T-cell (primary cell): ENCODE results near the gene ASB13. TPM values are rescaled to one million over a fixed set of nuclear protein-coding genes. Genes with fewer than 3 reads are reported as not detected.
"Not testable (repeated sequence)": the region's sequence is repeated elsewhere in the genome, so short reads cannot be mapped to it uniquely, and the experiment has no call there.

Experiments used
- ATAC-seq, 4 experiments: fragments of 200-7000 bp in 3 of 4; fragments of 150-1000 bp in 1 of 4; cut with Tn5 transposase; replicated peaks in 1 of 4; 1 replicate in 3 of 4; 2 replicates in 1 of 4; pipeline ENCODE4 v1.10.0; 2021; ENCODE audit warnings: moderate library complexity in 3 of 4, mild to moderate bottlenecking in 2 of 4, moderate number of reproducible peaks in 1 of 4
- CTCF ChIA-PET, 2 donors: fragments of 300-600 bp; sonication (Branson Sonifier 250); formaldehyde crosslinking; loops; one replicate each; lab custom pipeline; 2022; ENCODE audit warnings: antibody characterized with exemption in 2 of 2; lab: Charles Lee
- POLR2A ChIA-PET, 2 donors: fragments of 300-600 bp; sonication (Branson Sonifier 250); formaldehyde crosslinking; loops; one replicate each; lab custom pipeline; 2022; ENCODE audit warnings: antibody characterized with exemption in 2 of 2; lab: Charles Lee
- DNase-seq, 35 experiments: peaks; one replicate each; pipeline versions ENCODE4 v3.0.0 to v3.0.0-alpha.2; 2013 to 2023
- H3K27ac ChIP-seq: one replicate; pipeline ENCODE4 v1.5.1; 2013; ENCODE audit warnings: low read length
- H3K27me3 ChIP-seq, 2 experiments: replicated peaks in 1 of 2; 1 replicate in 1 of 2; 2 replicates in 1 of 2; pipeline versions ENCODE4 v1.6.1 to v1.7.0; 2013; ENCODE audit warnings: low read length in 1 of 2, mixed read lengths in 1 of 2; ENCODE audit not compliant: control insufficient read depth in 2 of 2, insufficient read depth in 2 of 2; ENCODE audit errors: extremely low read depth in 1 of 2
- H3K36me3 ChIP-seq, 2 donors: 1 replicate in 1 of 2; 2 replicates in 1 of 2; pipeline versions ENCODE4 v1.6.1 to v1.7.0; 2013; ENCODE audit warnings: low read length in 1 of 2; ENCODE audit not compliant: control insufficient read depth in 2 of 2, insufficient read depth in 1 of 2; ENCODE audit errors: extremely low read depth in 1 of 2
- H3K4me1 ChIP-seq, 2 experiments: 1 replicate in 1 of 2; 2 replicates in 1 of 2; pipeline versions ENCODE4 v1.6.1 to v1.7.0; 2013; ENCODE audit warnings: low read length in 2 of 2, mixed read lengths in 1 of 2; ENCODE audit not compliant: insufficient read depth in 2 of 2, control insufficient read depth in 1 of 2; ENCODE audit errors: extremely low read depth in 1 of 2
- H3K4me3 ChIP-seq, 2 donors: 1 replicate in 1 of 2; 2 replicates in 1 of 2; pipeline versions ENCODE4 v1.5.1 to v1.7.0; 2013; ENCODE audit warnings: mild to moderate bottlenecking in 2 of 2, low read length in 1 of 2, moderate library complexity in 1 of 2; ENCODE audit not compliant: control insufficient read depth in 1 of 2; ENCODE audit errors: extremely low read depth in 1 of 2
- H3K9me3 ChIP-seq: 2 replicates; pipeline ENCODE4 v1.7.0; 2013
- H3K27ac Mint-ChIP-seq, 2 donors: one replicate each; pipeline ENCODE4 v1.8.0; 2020 to 2021; ENCODE audit warnings: mild to moderate bottlenecking in 2 of 2, mixed read lengths in 2 of 2
- H3K27me3 Mint-ChIP-seq, 2 donors: one replicate each; pipeline ENCODE4 v1.8.0; 2021 to 2022; ENCODE audit warnings: mixed read lengths in 2 of 2
- H3K36me3 Mint-ChIP-seq: one replicate; pipeline ENCODE4 v1.8.0; 2021; ENCODE audit warnings: mixed read lengths
- H3K4me1 Mint-ChIP-seq, 3 donors: one replicate each; pipeline ENCODE4 v1.8.0; 2020 to 2022; ENCODE audit warnings: mixed read lengths in 3 of 3, mild to moderate bottlenecking in 1 of 3
- H3K4me3 Mint-ChIP-seq, 3 donors: one replicate each; pipeline ENCODE4 v1.8.0; 2020 to 2022; ENCODE audit warnings: mild to moderate bottlenecking in 3 of 3, mixed read lengths in 3 of 3, moderate library complexity in 3 of 3
- H3K9me3 Mint-ChIP-seq, 3 donors: one replicate each; pipeline ENCODE4 v1.8.0; 2020 to 2022; ENCODE audit warnings: mixed read lengths in 3 of 3
- WGBS: methylation state at CpG from one replicate; pipeline ENCODE4 v1.1.5; 2013; ENCODE audit warnings: missing lambda C conversion rate; ENCODE audit not compliant: insufficient coverage; 5-methylcytosine and 5-hydroxymethylcytosine counted together
- total RNA-seq, 35 experiments: library from RNA in 6 of 35; stranded (reverse) in 6 of 35; fragments of 120-200 nt in 1 of 35; gene quantifications; one replicate each; pipeline versions ENCODE4 v1.2.1 to v1.2.4 and lab custom pipeline; 2013 to 2026

The ASB13 gene
- total RNA-seq, 5 donors from 2014 or later (not counting 1 experiment from before 2014, with no cell fraction given) = 9.4 to 22.8 (median 14.1) TPM

DNA sequence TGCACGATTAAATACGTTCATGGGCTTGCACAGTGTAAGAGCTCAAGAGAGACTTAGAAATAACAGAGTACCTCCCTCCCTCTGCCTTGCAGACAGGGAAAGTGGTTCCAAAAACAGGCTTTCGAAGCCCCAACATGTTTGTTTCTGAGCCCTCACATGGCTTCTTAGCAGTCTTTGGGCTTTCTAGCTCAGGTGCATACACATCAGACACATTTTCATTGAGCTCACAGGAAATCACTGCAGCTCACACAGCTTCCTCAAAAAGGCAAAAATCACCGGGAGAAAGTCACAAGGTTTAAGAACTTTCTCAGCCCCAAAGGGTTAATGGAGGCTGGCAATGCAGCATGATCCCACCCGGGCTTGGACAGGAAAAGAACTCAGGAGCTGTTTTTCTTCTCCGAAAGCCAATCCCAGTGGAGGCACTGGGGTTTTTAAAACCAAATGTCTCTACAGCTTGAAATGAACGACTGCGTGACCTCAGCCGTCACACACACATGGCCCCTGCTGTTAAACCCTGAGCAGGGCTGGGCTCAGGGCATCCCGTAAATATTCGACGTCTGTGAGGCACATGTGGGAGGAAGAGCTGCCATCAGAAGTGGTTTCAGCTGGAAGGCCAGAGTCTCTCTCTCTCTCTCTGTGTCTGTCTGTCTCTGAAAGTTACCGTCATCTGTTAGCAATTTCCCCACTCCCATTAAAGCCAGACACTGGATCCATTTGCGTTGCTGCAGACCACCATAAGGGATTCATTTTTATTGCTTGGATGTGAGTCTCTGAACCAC lies 71.9 kb downstream of the ASB13 start:
- Mint-ChIP-seq H3K9me3 (no peaks in the 10 kb centered on the region), H3K36me3 (no peaks in the 10 kb centered on the region), H3K4me1 (peaks cover 14 to 28% (median 25%) of the 10 kb centered on the region in 3 donors), H3K4me3 (peak overlapping the region in 1 of 3 donors; percentile 12), H3K27me3 (peaks cover 16 to 33% of the 10 kb centered on the region in 2 donors), H3K27ac (no peak overlapping the region)
- DNase-seq (peak in 3 of 35 experiments; percentile 8 to 12 (median 8)), ATAC-seq (peak in 3 of 4 experiments; percentile 31 to 84 (median 52))
- Histone ChIP-seq H3K27me3 (peaks cover 0 to 37% of the 10 kb centered on the region in 2 experiments), H3K9me3 (no peaks in the 10 kb centered on the region), H3K4me1 (peaks cover 0 to 17% of the 10 kb centered on the region in 2 experiments), H3K36me3 (no peaks in the 10 kb centered on the region), H3K4me3 (no peak overlapping the region), H3K27ac (no peak overlapping the region)
- CTCF ChIA-PET = no interaction called here
- POLR2A ChIA-PET = no interaction called here
- WGBS = 45% methylated on average over 9 of the region's 14 CpGs

- Histone ChIP-seq H3K4me1 (peaks cover 0 to 17% of the 10 kb centered on the region in 2 experiments), H3K27me3 (peaks cover 0 to 46% of the 10 kb centered on the region in 2 experiments)
- POLR2A ChIA-PET, ATAC-seq, H3K27ac Mint-ChIP-seq, H3K4me3 Mint-ChIP-seq, H3K4me3 ChIP-seq, H3K9me3 Mint-ChIP-seq, H3K36me3 Mint-ChIP-seq, H3K36me3 ChIP-seq, H3K27ac ChIP-seq, DNase-seq, CTCF ChIA-PET, H3K9me3 ChIP-seq: not testable (repeated sequence)
- 79% methylated on average over 4 of the region's 6 CpGs for WGBS
- H3K27me3 Mint-ChIP-seq = peaks cover 19 to 38% of the 10 kb centered on the region in 2 donors
- peaks cover 14 to 28% (median 25%) of the 10 kb centered on the region in 3 donors for H3K4me1 Mint-ChIP-seq
Measured at GRCh38 chr10:5593347-5593746, 73.0 kb downstream of the ASB13 start.

- Mint-ChIP-seq H3K4me1 (peaks cover 14 to 28% (median 25%) of the 10 kb centered on the region in 3 donors), H3K4me3 (no peak overlapping the region), H3K27ac (no peak overlapping the region), H3K9me3 (no peaks in the 10 kb centered on the region), H3K36me3 (no peaks in the 10 kb centered on the region), H3K27me3 (peaks cover 14 to 41% of the 10 kb centered on the region in 2 donors)
- Histone ChIP-seq H3K27me3 (peaks cover 0 to 55% of the 10 kb centered on the region in 2 experiments), H3K36me3 (no peaks in the 10 kb centered on the region), H3K27ac (no peak overlapping the region), H3K4me1 (peaks cover 0 to 17% of the 10 kb centered on the region in 2 experiments), H3K4me3 (no peak overlapping the region), H3K9me3 (no peaks in the 10 kb centered on the region)
- POLR2A ChIA-PET = no interaction called here
- ATAC-seq (no peak), DNase-seq (no peak)
- CTCF ChIA-PET = no interaction called here
- 85% methylated on average over 7 of the region's 8 CpGs for WGBS
Measured at GRCh38 chr10:5592070-5592469, 74.3 kb downstream of the ASB13 start.

DNA sequence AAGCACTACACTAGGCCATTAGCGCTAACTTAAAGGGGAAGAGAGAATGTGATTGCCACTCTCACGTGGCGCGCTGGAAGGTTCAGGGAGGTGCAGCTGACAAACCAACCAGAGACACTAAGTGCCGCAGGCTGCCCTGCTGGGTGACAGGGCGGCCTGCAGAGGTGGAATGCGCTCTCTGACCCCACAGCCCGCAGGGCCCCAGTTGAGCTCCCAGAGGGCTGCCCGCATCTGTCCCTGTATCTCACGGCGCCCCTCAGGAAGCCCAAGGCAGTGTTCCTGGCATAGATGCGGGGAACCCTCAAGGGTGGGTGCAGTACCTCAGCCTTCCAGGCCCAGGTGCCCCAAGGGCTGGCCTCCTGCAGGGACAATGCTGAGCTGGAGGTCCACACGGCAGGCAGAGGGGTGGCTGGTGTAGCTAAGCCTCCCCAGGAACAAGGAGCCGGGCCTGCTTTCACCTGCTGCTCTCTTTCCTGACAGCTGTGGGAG lies 75.0 kb downstream of the ASB13 start:
- ATAC-seq (no peak), DNase-seq (no peak)
- Mint-ChIP-seq H3K36me3 (no peaks in the 10 kb centered on the region), H3K4me3 (no peak overlapping the region), H3K27me3 (peaks cover 14 to 41% of the 10 kb centered on the region in 2 donors), H3K27ac (no peak overlapping the region), H3K9me3 (no peaks in the 10 kb centered on the region), H3K4me1 (peaks cover 14 to 28% (median 25%) of the 10 kb centered on the region in 3 donors)
- WGBS = 93% methylated on average over 12 of the region's 14 CpGs
- Histone ChIP-seq H3K9me3 (no peaks in the 10 kb centered on the region), H3K4me1 (peaks cover 0 to 17% of the 10 kb centered on the region in 2 experiments), H3K27ac (no peak overlapping the region), H3K4me3 (no peak overlapping the region), H3K36me3 (no peaks in the 10 kb centered on the region), H3K27me3 (peaks cover 0 to 57% of the 10 kb centered on the region in 2 experiments)
- CTCF ChIA-PET = no interaction called here
- POLR2A ChIA-PET = no interaction called here

DNA sequence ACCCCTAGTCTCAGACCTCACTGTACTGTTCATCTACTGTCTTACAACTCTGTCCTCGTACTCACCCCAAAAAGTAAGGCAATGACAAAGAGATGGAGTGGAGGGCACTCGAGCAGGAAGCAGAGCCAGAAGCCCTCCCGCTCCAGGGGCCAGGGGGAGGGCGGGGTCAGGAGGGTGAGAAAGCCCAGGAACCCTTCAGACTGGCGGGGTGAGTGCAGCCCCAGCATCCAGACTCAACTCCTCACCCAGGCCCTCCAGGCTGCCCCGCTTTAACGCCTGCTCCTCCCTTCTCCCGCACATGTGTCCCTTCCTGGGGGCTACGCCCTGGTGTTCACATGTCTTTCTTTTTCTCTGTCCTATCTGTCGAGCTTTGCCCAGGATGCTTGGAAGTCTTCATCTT lies 75.6 kb downstream of the ASB13 start:
- Mint-ChIP-seq H3K9me3 (no peaks in the 10 kb centered on the region), H3K27ac (no peak overlapping the region), H3K4me1 (peaks cover 11 to 25% (median 23%) of the 10 kb centered on the region in 3 donors), H3K36me3 (no peaks in the 10 kb centered on the region), H3K27me3 (peaks cover 14 to 39% of the 10 kb centered on the region in 2 donors), H3K4me3 (no peak overlapping the region)
- DNase-seq = no peak
- CTCF ChIA-PET = no interaction called here
- Histone ChIP-seq H3K4me1 (peaks cover 0 to 17% of the 10 kb centered on the region in 2 experiments), H3K27ac (no peak overlapping the region), H3K27me3 (peaks cover 0 to 54% of the 10 kb centered on the region in 2 experiments), H3K4me3 (no peak overlapping the region), H3K36me3 (no peaks in the 10 kb centered on the region), H3K9me3 (no peaks in the 10 kb centered on the region)
- 77% methylated on average over 6 of the region's 10 CpGs for WGBS
- ATAC-seq = no peak
- POLR2A ChIA-PET = no interaction called here

DNA sequence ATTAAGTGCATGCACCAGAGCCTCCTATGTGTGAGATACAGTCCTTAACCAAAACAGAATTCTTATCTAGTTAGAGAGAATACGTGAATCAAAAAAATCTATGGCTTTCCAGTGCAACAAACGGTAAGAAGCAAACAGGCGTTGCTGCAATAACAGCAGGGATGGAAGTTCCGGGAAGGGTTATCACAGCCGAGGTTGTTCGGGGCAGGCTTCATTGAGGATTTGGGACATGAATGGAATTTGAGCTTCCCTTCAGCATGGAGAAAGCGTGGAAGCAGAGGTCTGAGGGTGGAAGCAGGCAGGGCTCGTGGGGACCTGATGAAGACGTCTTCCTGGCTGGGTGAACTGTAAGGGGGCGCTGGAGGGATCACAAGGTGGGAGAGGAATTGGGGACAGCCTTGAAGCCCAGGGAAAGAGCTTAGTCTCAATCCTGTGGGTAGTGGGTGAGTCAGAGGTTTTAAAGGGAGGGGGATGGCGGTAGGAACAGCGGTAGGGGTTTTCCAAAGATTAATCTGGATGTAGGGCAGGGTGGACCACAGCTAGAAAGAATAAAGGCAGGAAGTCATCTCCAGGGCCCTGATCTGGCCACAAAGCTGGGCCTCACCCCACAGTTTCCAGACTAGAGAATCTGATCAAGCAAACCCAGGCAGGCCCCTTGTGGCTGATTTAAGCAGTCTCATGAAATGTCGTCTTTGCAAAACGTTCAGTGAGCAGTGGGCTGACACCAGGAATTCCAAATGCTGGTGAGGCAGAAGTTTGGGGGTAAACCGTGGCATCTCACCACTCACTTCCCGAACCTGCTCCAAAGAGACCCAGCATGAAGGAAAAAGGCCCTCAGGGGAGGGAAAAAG lies 76.5 kb downstream of the ASB13 start:
- no peak overlapping the region for H3K4me3 Mint-ChIP-seq
- 78% methylated on average over 12 of the region's 16 CpGs for WGBS
- H3K9me3 Mint-ChIP-seq = no peaks in the 10 kb centered on the region
- H3K27me3 ChIP-seq = peaks cover 0 to 59% of the 10 kb centered on the region in 2 experiments
- H3K36me3 ChIP-seq = no peaks in the 10 kb centered on the region
- DNase-seq (no peak), ATAC-seq (no peak)
- no peaks in the 10 kb centered on the region for H3K36me3 Mint-ChIP-seq
- H3K27me3 Mint-ChIP-seq = peaks cover 14 to 36% of the 10 kb centered on the region in 2 donors
- peaks cover 0 to 17% of the 10 kb centered on the region in 2 experiments for H3K4me1 ChIP-seq
- H3K4me1 Mint-ChIP-seq = peaks cover 7 to 24% (median 14%) of the 10 kb centered on the region in 3 donors
- H3K27ac ChIP-seq = no peak overlapping the region
- no peaks in the 10 kb centered on the region for H3K9me3 ChIP-seq
- ChIA-PET POLR2A (no interaction called here), CTCF (interaction anchor here in 1 of 2 donors (0.6 kb wide), 1 partner anchor 90 kb away, joined by 3 read pairs; no protein-coding TSS in a partner anchor)
- H3K27ac Mint-ChIP-seq = peak overlapping the region; percentile 4 to 15
- no peak overlapping the region for H3K4me3 ChIP-seq
